ENCODE results near the gene SPEF2.
A peak's percentile ranks its signal among the peaks of the same experiment; 100 is the strongest.

SPEF2 gene

DNA sequence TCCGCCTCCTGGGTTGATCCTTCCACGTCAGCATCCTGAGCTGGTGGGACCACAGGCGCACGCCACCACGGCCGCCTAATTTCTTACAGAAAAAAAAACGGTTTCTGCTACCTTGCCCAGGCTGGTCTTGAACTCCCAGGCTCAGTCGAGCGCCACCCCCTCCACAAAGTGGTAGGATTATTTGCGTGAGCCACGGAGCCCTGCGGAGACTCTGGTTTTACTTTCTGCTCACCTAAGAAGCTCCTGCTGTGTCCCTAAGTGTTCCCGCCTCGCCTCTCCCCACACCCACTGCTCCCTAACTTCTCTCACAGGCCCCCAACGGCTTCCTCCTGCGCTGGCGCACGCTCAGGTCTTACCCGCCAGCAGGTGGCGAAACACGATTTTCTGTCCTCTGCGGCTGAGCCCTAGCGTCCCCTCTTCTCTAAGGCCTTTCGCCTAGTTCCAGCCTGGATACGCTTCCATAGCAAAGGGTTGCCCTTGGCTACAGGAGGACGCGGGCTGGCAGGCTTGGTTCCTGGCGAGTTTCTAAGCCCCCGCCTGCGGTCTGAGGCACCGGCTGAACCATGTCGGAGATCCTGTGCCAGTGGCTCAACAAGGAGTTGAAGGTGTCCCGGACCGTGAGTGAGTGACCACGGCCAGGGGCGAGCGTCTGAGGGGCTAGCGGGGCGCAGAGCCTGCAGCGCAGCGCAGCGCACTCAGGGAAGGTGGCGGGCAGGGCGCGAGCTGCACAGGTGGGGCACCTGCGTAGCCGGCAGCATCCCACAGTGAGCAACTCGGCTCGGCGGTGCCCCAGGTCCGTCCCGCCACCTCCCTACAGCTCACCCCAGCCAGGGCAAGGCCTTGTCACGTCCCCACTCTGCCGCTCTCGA lies at the start of gene SPEF2 (continued):
- TF ChIP-seq, protein P1, sequence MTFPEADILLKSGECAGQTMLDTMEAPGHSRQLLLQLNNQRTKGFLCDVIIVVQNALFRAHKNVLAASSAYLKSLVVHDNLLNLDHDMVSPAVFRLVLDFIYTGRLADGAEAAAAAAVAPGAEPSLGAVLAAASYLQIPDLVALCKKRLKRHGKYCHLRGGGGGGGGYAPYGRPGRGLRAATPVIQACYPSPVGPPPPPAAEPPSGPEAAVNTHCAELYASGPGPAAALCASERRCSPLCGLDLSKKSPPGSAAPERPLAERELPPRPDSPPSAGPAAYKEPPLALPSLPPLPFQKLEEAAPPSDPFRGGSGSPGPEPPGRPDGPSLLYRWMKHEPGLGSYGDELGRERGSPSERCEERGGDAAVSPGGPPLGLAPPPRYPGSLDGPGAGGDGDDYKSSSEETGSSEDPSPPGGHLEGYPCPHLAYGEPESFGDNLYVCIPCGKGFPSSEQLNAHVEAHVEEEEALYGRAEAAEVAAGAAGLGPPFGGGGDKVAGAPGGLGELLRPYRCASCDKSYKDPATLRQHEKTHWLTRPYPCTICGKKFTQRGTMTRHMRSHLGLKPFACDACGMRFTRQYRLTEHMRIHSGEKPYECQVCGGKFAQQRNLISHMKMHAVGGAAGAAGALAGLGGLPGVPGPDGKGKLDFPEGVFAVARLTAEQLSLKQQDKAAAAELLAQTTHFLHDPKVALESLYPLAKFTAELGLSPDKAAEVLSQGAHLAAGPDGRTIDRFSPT (tag by site-specific recombination; IDR thresholded peaks at IDR 0.05) = peak; percentile 62
- peak; percentile 97 for TF ChIP-seq ZFP69B (tag by site-specific recombination; IDR thresholded peaks at IDR 0.05)

DNA sequence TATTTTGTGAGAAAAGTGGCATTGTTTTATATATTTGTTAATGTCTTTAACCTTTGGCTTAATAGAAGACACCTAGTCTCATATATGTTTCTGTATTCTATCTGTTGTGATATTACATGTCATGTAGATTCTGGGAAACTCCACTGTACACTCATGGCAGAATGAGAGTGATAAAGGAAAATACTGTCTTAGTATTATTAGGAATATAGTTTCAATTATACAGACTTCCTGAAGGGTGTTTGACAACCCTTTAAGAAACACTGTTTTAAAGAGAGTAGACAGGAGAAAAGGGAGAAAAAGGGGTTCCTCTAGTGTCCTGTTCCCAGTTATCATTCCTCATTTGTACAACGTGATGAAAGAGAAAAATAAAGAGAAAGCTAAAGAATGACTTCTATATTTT lies 42.1 kb upstream of the SPEF2 start:
- TF ChIP-seq ZNF558 (tag by site-specific recombination; IDR thresholded peaks at IDR 0.05) (no peak), MZF1 (tag by site-specific recombination; IDR thresholded peaks at IDR 0.05; ENCODE audit: borderline replicate concordance) (no peak), ZNF585B (tag by site-specific recombination; IDR thresholded peaks at IDR 0.05) (no peak), ZNF169 (tag by site-specific recombination; IDR thresholded peaks at IDR 0.05) (no peak)
- TF ChIP-seq, protein P2, sequence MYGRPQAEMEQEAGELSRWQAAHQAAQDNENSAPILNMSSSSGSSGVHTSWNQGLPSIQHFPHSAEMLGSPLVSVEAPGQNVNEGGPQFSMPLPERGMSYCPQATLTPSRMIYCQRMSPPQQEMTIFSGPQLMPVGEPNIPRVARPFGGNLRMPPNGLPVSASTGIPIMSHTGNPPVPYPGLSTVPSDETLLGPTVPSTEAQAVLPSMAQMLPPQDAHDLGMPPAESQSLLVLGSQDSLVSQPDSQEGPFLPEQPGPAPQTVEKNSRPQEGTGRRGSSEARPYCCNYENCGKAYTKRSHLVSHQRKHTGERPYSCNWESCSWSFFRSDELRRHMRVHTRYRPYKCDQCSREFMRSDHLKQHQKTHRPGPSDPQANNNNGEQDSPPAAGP (tag by site-specific recombination; IDR thresholded peaks at IDR 0.05) = no peak
- TF ChIP-seq, protein P3, sequence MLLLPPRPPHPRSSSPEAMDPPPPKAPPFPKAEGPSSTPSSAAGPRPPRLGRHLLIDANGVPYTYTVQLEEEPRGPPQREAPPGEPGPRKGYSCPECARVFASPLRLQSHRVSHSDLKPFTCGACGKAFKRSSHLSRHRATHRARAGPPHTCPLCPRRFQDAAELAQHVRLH (tag by site-specific recombination; IDR thresholded peaks at IDR 0.05) = no peak
- ChIA-PET CTCF (interaction anchor here (0.6 kb wide), 1 partner anchor 93 kb away, joined by 4 read pairs; no protein-coding TSS in a partner anchor), POLR2A (no interaction called here)
- no peaks in the 10 kb centered on the region for H3K36me3 ChIP-seq (ENCODE audit: control insufficient read depth in 2 of 2, insufficient read depth in 1 of 2, low read length in 2 of 2)
- H3K4me1 ChIP-seq (ENCODE audit: control insufficient read depth, insufficient read depth, low read length) = no peaks in the 10 kb centered on the region
- no peaks in the 10 kb centered on the region; the same call in 1 of the 2 replicates for H3K9me3 ChIP-seq (ENCODE audit: control insufficient read depth, insufficient read depth, low read depth, low read length)
- no peak overlapping the region for H3K4me3 ChIP-seq (ENCODE audit: low read depth, low read length)
- no peak overlapping the region for H3K27ac ChIP-seq (ENCODE audit: extremely low read depth, low read depth, low read length)

DNA sequence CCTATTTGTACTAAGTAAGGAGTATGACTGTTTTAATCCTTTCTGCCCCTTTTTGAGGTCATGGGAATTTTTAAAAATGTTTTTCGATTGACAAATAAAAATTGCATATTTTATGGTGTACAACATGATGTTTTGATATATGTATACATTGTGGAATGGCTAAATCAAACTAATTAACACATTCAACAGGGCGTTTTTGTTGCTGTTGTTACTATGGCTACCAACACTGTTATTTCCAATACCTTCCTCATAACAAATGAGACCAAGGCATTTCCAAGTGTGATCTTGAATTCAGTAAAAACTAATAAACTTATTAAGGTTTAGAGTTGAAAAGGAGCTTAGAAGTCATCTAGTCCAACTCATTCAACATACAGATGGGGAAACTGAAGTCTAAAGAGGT lies 30.2 kb upstream of the SPEF2 start:
- Histone ChIP-seq H3K27ac (ENCODE audit: extremely low read depth, low read depth, low read length) (no peak overlapping the region), H3K36me3 (ENCODE audit: control insufficient read depth in 2 of 2, insufficient read depth in 1 of 2, low read length in 2 of 2) (no peaks in the 10 kb centered on the region), H3K4me1 (ENCODE audit: control insufficient read depth, insufficient read depth, low read length) (no peaks in the 10 kb centered on the region), H3K4me3 (ENCODE audit: low read depth, low read length) (no peak overlapping the region), H3K9me3 (ENCODE audit: control insufficient read depth, insufficient read depth, low read depth, low read length) (no peaks in the 10 kb centered on the region)
- CTCF ChIA-PET = no interaction called here
- POLR2A ChIA-PET = no interaction called here
- TF ChIP-seq ZNF501 (tag by site-specific recombination; IDR thresholded peaks at IDR 0.05) (no peak), ZSCAN30 (tag by site-specific recombination; IDR thresholded peaks at IDR 0.05) (no peak), ZNF629 (tag by site-specific recombination; IDR thresholded peaks at IDR 0.05) (no peak), ZFP37 (tag by site-specific recombination; IDR thresholded peaks at IDR 0.05) (no peak), ZFP41 (tag by site-specific recombination; IDR thresholded peaks at IDR 0.05; ENCODE audit: borderline replicate concordance) (no peak), SALL2 (tag by site-specific recombination; IDR thresholded peaks at IDR 0.05; ENCODE audit: borderline replicate concordance) (no peak), ZNF830 (tag by site-specific recombination; IDR thresholded peaks at IDR 0.05; ENCODE audit: low read depth) (no peak), ZEB2 (tag by site-specific recombination; IDR thresholded peaks at IDR 0.05) (no peak), ZNF785 (tag by site-specific recombination; IDR thresholded peaks at IDR 0.05) (no peak), ZNF843 (tag by site-specific recombination; IDR thresholded peaks at IDR 0.05) (no peak), ZNF514 (tag by site-specific recombination; IDR thresholded peaks at IDR 0.05) (no peak)
- TF ChIP-seq, protein P4, sequence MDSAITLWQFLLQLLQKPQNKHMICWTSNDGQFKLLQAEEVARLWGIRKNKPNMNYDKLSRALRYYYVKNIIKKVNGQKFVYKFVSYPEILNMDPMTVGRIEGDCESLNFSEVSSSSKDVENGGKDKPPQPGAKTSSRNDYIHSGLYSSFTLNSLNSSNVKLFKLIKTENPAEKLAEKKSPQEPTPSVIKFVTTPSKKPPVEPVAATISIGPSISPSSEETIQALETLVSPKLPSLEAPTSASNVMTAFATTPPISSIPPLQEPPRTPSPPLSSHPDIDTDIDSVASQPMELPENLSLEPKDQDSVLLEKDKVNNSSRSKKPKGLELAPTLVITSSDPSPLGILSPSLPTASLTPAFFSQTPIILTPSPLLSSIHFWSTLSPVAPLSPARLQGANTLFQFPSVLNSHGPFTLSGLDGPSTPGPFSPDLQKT (IDR thresholded peaks at IDR 0.05; ENCODE audit: borderline replicate concordance, low read depth, low read length) = no peak

All from HEK293 (cell line).